HG02981 (cell line): ENCODE measurements around the gene TCAP.

ENCODE experiments used
- ATAC-seq: cut with Tn5 transposase; IDR thresholded peaks from one replicate; pipeline ENCODE4 v1.9.1; 2021; ENCODE audit warnings: mild to moderate bottlenecking, moderate library complexity; ENCODE audit not compliant: unreplicated experiment

Gene TCAP

GRCh38 chr17:39647256-39647655, 17.9 kb upstream of the TCAP start:
- ATAC-seq = no peak

DNA sequence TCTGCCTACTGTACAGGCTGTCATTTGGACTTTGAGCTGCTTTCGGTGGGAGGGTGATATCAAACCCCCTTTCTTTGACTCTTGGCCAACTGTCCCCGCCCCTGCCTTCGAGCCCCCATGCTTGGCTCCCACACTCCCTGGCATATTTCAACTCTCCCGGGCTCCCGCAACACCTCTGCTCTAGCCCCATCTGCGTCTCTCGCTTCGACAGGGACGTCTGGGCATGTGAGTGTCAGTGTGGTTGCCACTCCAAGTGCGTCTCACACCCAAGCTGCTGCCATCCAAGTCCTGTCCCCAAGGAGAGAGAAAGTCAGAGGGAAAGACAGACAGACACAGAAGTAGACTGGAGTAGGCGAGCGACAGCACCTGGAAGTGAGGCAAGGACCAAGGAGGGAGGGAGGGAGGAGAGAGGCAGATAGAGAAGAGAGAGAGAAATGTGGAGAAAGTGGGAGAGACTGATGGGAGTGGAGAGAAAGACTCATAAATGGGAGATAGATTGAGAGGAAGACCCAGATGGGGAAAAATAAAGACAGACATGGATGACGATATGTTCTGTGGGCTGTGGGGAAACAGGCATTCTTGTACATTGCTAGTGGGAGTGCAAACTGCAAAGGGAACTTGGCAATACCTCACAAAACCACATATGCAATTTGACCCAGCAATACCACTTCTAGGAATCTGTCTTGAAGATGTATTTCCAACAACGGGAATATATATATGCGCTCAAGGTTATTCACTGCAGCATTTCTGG, 16.4 kb upstream of the TCAP start:
- ATAC-seq = no peak

DNA sequence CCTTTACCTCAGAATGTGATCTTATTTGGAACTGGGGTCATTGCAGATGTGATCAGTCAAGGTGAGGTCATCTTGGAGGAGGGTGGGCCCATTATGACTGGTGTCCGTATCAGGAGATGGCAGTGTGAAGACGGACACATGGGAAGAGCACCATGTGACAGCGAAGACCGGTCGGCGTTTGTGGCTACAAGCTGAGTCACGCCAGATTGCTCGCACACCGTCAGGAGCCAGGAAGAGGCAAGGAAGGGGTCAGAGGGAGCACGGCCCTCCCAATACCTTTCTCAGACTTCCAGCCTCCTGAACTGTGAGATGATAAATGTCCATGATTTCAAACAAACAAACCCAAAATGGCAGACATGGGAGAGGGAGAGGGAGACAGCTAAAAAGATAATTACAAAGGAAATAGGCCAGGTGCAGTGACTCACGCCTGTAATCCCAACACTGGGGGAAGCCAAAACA, 15.0 kb upstream of the TCAP start:
- ATAC-seq = no peak

DNA sequence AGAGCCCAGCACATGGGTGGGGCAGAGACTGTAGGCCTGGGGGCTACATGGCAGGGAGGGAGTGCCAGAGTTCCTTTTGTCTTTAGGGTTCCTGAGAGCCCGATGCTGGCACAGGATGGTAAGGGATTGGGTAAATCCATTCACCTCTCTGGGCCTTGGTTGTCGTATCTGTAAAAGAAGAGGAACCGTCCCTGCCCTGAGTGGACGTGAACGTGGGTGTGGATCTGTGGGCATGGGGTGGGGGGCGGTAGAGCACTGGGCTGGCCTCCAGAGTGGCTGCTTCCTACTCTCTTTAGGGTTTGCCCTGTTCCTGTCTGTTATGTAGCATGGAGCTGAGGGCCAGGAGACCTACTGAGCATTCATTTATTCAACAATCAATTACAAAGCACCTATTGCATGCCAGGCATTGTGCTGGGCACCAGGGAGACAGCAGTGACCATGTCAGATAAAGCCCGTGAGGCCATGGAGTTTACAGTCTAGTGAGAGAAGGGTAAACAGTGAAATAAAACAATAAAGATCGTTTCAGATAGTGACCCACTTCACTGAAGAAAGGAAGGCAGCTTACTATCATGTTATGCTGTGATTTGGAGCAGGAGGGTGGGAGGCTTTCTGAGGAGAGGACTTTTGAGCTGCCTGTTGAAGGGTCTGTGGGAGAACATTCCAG, 13.1 kb upstream of the TCAP start:
- no peak for ATAC-seq

DNA sequence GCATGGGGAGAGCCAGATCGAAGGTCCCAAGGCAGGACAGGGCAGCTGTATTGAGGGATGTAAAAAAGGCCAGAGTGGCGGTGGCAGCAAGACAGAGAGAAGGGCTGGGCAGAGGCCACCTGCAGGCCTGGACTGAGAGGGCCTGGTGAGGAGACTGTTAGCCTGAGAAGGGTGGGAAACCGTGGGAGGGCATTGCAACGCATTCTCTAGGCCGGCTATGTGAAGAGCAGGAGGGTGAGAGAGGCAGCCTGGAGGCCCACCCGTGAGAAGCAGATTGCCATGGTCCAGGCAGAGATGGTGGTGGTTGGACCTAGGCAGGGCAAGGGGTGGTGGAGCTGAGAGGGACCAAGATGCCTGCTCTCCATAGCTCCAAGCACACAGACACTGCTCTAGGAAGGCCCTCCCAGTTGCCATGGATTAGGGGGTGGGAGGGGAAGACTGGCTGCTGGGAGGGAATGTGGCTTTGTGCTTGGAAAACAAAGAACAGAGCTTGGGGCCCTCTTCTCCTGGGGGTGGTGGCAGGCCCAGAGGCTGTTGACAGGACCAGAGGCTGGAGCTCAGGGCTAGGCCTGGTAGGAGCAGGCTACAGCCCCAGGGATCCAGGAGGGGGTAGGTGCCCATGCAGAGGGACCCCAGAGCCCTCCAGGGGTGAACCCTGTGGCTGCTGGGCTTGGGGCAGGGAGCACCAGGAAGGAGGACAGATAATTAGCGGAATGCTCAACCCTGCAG, 12.4 kb upstream of the TCAP start:
- no peak for ATAC-seq

DNA sequence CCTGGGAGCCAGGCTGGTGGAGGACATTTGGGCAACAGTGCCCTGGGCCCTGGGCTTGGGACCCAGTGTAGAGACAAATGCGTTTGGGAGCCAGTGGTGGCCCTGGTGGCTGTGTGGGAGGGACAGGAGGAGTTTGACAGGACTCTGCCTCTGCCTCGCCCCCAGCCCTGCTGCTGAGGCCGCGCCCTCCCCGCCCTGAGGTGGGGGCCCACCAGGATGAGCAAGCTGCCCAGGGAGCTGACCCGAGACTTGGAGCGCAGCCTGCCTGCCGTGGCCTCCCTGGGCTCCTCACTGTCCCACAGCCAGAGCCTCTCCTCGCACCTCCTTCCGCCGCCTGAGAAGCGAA, 11.9 kb upstream of the TCAP start:
- no peak for ATAC-seq

DNA sequence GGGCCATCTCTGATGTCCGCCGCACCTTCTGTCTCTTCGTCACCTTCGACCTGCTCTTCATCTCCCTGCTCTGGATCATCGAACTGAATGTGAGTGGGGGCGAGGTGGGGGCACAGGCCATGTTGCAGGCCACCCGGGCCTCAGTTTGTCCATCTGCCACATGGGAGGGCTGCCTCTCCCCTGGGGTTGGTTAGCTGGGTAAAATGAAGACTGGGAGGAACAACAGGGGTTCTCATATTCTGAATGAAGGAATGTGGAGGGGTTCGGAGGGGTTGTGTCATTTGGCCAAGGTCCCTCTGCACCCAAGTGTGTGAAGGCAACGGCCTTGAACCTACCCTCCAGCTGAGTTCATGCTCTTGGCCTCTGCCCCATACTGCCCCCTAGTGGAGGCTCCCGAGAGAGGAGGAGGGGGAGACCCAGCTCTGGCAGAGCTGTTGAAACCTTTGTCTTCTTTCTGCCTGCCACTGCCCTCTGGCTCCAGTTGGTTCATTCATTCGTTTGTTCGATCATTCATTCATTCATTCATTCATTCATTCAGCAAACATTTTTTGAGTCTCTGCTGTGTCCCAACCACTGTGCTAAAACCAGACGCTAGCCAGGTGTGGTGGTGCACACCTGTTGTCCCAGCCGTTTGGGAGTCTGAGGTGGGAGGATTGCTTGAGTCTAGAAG, 11.4 kb upstream of the TCAP start:
- no peak for ATAC-seq

DNA sequence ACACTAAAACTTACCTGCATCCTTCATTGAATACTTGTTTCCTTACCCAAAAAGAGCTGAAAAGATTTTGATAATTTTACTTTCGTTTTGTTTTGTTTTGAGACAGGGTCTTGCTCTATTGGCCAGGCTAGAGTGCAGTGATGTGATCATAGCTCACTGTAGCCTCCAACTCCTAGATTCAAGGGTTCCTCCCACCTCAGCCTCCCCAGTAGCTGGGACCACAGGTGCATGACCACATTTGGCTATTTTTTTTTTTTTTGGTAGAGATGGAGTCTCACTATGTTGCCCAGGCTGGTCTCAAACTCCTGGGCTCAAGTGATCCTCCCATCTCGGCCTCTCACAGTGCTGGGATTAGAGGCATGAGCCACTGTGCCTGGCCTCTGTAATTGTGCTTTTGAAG, 10.0 kb upstream of the TCAP start:
- no peak for ATAC-seq

DNA sequence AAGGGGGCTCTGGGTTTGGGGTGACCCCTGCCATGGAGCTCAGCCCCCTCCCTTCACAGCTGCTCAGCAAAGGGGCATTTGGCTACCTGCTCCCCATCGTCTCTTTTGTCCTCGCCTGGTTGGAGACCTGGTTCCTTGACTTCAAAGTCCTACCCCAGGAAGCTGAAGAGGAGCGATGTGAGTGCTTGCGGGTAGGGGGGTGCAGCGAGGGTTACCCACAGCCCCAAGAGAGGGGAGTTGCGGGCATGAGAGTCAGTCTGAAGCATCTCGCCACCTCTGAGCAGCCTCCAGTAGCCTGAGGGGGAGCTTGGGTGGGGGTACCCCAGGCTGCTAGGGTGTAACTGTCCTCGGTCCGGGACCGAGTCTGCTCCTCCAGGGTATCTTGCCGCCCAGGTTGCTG, 6.8 kb upstream of the TCAP start:
- no peak for ATAC-seq

DNA sequence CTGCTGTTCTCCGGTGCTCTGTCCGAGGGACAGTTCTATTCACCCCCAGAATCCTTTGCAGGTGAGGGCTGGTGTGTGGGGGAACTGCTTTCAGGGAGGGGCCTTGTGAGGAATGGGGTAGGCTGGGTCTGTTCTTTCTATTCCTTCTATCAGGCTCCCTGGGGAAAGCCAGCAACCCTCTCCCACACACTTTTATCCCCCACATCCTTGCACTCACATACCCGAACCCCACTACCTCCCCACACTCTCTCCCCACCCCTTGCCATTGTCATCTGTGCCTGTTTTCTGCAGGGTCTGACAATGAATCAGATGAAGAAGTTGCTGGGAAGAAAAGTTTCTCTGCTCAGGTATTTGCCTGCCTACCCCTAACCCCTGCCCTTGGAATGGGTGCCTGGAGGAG, 6.4 kb upstream of the TCAP start:
- no peak for ATAC-seq

GRCh38 chr17:39659279-39660010, 5.7 kb upstream of the TCAP start:
- ATAC-seq = no peak

DNA sequence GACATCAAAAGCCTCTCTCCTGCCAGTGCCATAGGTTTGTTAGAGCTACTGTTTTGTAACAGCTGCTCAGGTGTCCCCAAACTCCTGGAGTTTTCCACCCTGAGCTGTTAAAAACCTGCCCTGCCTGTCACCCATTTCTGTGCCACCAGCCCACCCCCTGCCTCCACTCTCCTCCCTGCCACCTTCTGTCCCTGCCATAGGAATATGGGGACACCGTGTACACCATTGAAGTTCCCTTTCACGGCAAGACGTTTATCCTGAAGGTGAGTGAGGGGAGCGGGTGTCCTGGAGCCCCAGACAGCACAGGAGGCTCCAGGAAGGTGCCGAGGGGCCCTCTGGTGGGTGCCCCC, 5.2 kb upstream of the TCAP start:
- ATAC-seq = no peak

DNA sequence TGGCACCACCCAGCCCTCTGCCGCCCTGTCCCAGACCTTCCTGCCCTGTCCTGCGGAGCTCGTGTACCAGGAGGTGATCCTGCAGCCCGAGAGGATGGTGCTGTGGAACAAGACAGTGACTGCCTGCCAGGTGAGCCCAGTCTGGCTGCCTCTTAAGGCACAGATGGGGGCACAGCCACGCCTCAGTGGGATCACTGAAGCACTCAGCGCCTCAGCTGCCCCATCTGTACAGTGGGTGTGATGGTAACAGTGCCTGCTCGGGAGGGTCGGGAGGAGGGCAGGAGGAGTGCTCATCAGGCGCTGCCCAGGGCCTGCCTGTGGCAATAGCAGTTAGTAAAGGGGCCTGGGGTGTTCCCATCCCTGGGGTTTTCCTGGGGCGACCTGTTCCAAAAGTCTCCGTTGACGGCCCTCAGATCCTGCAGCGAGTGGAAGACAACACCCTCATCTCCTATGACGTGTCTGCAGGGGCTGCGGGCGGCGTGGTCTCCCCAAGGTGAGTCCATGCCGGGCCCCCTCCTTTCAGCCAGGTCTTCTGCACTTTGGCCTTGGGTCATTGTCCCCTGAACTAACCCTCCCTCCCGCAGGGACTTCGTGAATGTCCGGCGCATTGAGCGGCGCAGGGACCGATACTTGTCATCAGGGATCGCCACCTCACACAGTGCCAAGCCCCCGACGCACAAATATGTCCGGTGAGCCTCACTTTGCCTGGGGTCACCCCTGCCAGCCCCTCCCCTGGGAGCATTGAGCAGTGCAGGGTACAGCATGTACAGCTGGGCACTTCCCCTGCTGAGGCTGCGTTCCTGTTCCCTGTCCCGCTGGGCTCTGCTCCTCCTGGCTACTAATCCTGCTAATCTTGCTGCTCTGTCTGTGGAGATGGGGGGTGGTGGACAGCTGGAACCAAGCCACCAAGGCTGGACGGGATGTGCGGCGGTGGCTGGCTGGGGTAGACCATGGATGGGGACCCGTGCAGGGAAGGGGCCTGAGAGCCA, 4.5 kb upstream of the TCAP start:
- no peak for ATAC-seq

DNA sequence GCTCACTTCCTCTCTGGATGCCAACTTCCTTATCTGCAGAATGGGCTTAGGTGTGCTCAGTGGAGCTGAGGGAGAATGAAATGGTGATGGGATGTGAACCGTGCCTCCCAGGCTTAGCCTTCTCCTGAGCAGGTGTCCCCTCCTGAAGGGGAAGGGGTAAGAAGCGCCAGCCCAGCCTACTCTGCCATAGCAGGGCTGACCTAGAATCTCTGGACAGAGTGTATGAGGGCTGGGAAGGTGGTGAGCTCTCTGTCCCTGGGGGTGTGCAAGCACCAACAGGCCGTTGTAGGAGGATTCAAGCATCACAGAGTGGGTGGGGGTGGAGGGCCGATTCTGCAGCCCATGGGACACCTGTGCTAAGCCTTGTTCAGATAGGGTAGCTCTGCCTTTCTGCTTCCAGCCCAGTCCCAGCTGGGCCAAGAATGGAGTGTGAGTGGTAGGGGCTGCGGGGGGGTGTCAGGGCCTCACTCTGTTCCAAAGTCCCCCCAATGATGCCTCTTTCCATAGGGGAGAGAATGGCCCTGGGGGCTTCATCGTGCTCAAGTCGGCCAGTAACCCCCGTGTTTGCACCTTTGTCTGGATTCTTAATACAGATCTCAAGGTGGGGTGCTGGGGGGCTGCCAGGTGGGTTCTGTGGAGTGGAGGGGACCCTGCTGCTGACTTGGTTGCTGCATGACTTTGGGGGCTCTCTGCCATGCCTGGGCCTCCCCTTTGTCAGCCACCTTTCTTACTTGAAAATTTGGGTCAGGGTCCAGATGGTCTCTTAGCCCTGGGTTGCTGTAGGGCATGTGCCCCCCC, 3.2 kb upstream of the TCAP start:
- no peak for ATAC-seq

- ATAC-seq = no peak
Measured at GRCh38 chr17:39662551-39663339, 2.4 kb upstream of the TCAP start.

GRCh38 chr17:39663340-39663687, 1.8 kb upstream of the TCAP start:
- ATAC-seq = no peak

- no peak for ATAC-seq
Measured at GRCh38 chr17:39663688-39664580, 1.2 kb upstream of the TCAP start.
